K562 (cell line): Measurements from ENCODE around the gene C6orf163. TPM values are rescaled to one million over a fixed set of nuclear protein-coding genes. Genes with fewer than 3 reads are reported as not detected.

Experiments
- C11orf30 ChIP-seq: fragments of 450-650 bp; IDR thresholded peaks from 2 replicates; pipeline ENCODE4 v1.6.1; 2016; ENCODE audit warnings: low read depth, mild to moderate bottlenecking
- CCAR2 ChIP-seq: fragments of 200-400 bp; formaldehyde crosslinking; IDR thresholded peaks from 2 replicates; pipeline ENCODE4 v1.6.1; 2017; ENCODE audit warnings: mild to moderate bottlenecking, low read depth, low read length
- CTCF ChIP-seq, 3 experiments: IDR thresholded peaks in 2 of 3; conservative IDR thresholded peaks in 1 of 3; 2 replicates each; pipeline ENCODE4 v1.5.1; 2011 to 2012; ENCODE audit warnings: low read length in 3 of 3, mild to moderate bottlenecking in 3 of 3, control low read depth in 2 of 3, improper control_type of control experiment in 1 of 3, inconsistent platforms in 1 of 3, low read depth in 1 of 3, mixed read lengths in 1 of 3, moderate library complexity in 1 of 3; ENCODE audit not compliant: insufficient read depth in 2 of 3
- ELF2 ChIP-seq: fragments of 250-450 bp; sonication (Bioruptor Pico); IDR thresholded peaks from 2 replicates; pipeline ENCODE4 v1.5.0; 2021; ENCODE audit warnings: mild to moderate bottlenecking
- ESRRB ChIP-seq: fragments of 250-450 bp; sonication (Bioruptor Pico); IDR thresholded peaks from 2 replicates; pipeline ENCODE4 v1.5.0; 2020; ENCODE audit warnings: mild to moderate bottlenecking, moderate library complexity, borderline replicate concordance
- HMG20B ChIP-seq: fragments of 250-450 bp; sonication (Bioruptor Pico); IDR thresholded peaks from 2 replicates; pipeline ENCODE4 v1.5.0; 2021; ENCODE audit warnings: mild to moderate bottlenecking
- KLF10 ChIP-seq: fragments of 250-450 bp; sonication (Bioruptor Pico); IDR thresholded peaks from 2 replicates; pipeline ENCODE4 v1.6.1; 2021; ENCODE audit warnings: matching md5 sums
- NBN ChIP-seq: fragments of 450-650 bp; IDR thresholded peaks from 2 replicates; pipeline ENCODE4 v1.6.1; 2016; ENCODE audit warnings: low read depth, mild to moderate bottlenecking
- NR2C1 ChIP-seq, 2 experiments: fragments of 450-650 bp; IDR thresholded peaks; 2 replicates each; pipeline ENCODE4 v1.6.1; 2017; ENCODE audit warnings: mild to moderate bottlenecking in 2 of 2, antibody characterized with exemption in 1 of 2, inconsistent platforms in 1 of 2, missing compliant biosample characterization in 1 of 2, missing genetic modification characterization in 1 of 2
- NR4A1 ChIP-seq, 2 experiments: fragments of 250-450 bp in 1 of 2; fragments of 450-650 bp in 1 of 2; sonication (Bioruptor Pico) in 1 of 2; IDR thresholded peaks; 2 replicates each; pipeline versions ENCODE4 v1.4.0 to v1.6.1; 2016 to 2020; ENCODE audit warnings: mild to moderate bottlenecking in 2 of 2, missing compliant biosample characterization in 1 of 2, missing genetic modification characterization in 1 of 2, moderate library complexity in 1 of 2
- SAFB2 ChIP-seq: fragments of 200-400 bp; formaldehyde crosslinking; IDR thresholded peaks from 2 replicates; pipeline ENCODE4 v1.6.1; 2018; ENCODE audit warnings: borderline replicate concordance, low read length, low read depth, moderate library complexity; ENCODE audit not compliant: severe bottlenecking
- SMARCC2 ChIP-seq: fragments of 450-650 bp; IDR thresholded peaks from 2 replicates; pipeline ENCODE4 v1.6.1; 2017; ENCODE audit warnings: antibody characterized with exemption, moderate library complexity, mild to moderate bottlenecking, low read depth
- TFAP4 ChIP-seq: sonication (generic); formaldehyde crosslinking; IDR thresholded peaks from 2 replicates; pipeline ENCODE4 v1.8.0; 2022; ENCODE audit warnings: missing genetic modification reagents, mild to moderate bottlenecking, moderate library complexity, borderline replicate concordance
- TGIF2 ChIP-seq: sonication (generic); formaldehyde crosslinking; IDR thresholded peaks from 2 replicates; pipeline ENCODE4 v1.8.1; 2022; ENCODE audit warnings: mild to moderate bottlenecking, missing genetic modification reagents, moderate library complexity
- THRAP3 ChIP-seq: fragments of 450-650 bp; IDR thresholded peaks from 2 replicates; pipeline ENCODE4 v1.6.1; 2016; ENCODE audit warnings: mild to moderate bottlenecking, inconsistent platforms, borderline replicate concordance
- YBX1 ChIP-seq: fragments of 450-650 bp; IDR thresholded peaks from 2 replicates; pipeline ENCODE4 v1.7.1; 2016; ENCODE audit warnings: mild to moderate bottlenecking
- ZNF12 ChIP-seq: sonication (generic); formaldehyde crosslinking; IDR thresholded peaks from 2 replicates; pipeline ENCODE4 v1.4.0; 2020; ENCODE audit warnings: mild to moderate bottlenecking, missing genetic modification reagents
- ZNF830 ChIP-seq: fragments of 250-450 bp; sonication (Bioruptor Pico); IDR thresholded peaks from 2 replicates; pipeline ENCODE4 v1.5.0; 2021; ENCODE audit warnings: mild to moderate bottlenecking
- polyA plus RNA-seq, 8 experiments: library from polyadenylated mRNA; depleted of rRNA in 4 of 8; stranded (reverse) in 5 of 8; unstranded in 3 of 8; fragments of >200 nt; fragmentation: Nextera tagmentation in 2 of 8; fragmentation: Illumina TruSeq in 1 of 8; extraction: Ambion mirVana in 2 of 8; extraction: Trizol in 1 of 8; gene quantifications; 2 replicates each; pipeline versions ENCODE4 v1.2.1 to v1.2.3, GENCODE V29; 2011 to 2014; ENCODE audit warnings: inconsistent platforms in 1 of 8, missing spikeins in 1 of 8
- total RNA-seq, 7 experiments: library from RNA; depleted of rRNA in 6 of 7; stranded (reverse); fragments of >200 nt in 6 of 7; fragmentation: Illumina TruSeq in 2 of 7; extraction: Trizol in 2 of 7; gene quantifications; 2 replicates each; pipeline versions ENCODE4 v1.2.1 to v1.2.3, GENCODE V29; 2011 to 2021; ENCODE audit warnings: low replicate concordance in 1 of 7
- TF ChIP-seq, protein P1 (sequence below): fragments of 250-450 bp; sonication (Bioruptor Pico); IDR thresholded peaks from 2 replicates; pipeline ENCODE4 v1.4.0; 2020

C6orf163 gene
- total and polyA plus RNA-seq, 9 of the 15 experiments (the other 6 are each of a cell fraction or from before 2014, with no cell fraction given): 0.67 to 4.7 (median 1.5) TPM

- TF ChIP-seq HMG20B (no peak), KLF10 (CRISPR knock-in tag) (no peak), YBX1 (no peak), NBN (no peak), CCAR2 (no peak), ZNF12 (CRISPR knock-in tag) (0 out of 2 replicates have a peak, but pooled peaks have one; percentile 57), TGIF2 (CRISPR knock-in tag) (no peak), ESRRB (CRISPR knock-in tag) (no peak), NR4A1 (CRISPR knock-in tag; IDR thresholded peaks at IDR 0.05) (no peak), NR4A1 (tag; IDR thresholded peaks at IDR 0.05) (0 out of 2 replicates have a peak, but pooled peaks have one; percentile 5), ELF2 (CRISPR knock-in tag) (no peak), CTCF (IDR thresholded peaks at IDR 0.05 in 2 of 3, conservative IDR thresholded peaks at IDR 0.05 in 1 of 3; ENCODE audit: insufficient read depth in 2 of 3, low read depth in 1 of 3, low read length in 3 of 3) (peak in 2 of 3 experiments; percentile 13; a peak in 2 of 6 replicates), SMARCC2 (no peak), C11orf30 (no peak), ZNF830 (CRISPR knock-in tag) (0 out of 2 replicates have a peak, but pooled peaks have one; percentile 59), SAFB2 (no peak), TFAP4 (CRISPR knock-in tag) (peak; percentile 78), THRAP3 (no peak), NR2C1 (IDR thresholded peaks at IDR 0.05) (no peak), NR2C1 (tag; IDR thresholded peaks at IDR 0.05) (no peak)
- TF ChIP-seq, protein P1, sequence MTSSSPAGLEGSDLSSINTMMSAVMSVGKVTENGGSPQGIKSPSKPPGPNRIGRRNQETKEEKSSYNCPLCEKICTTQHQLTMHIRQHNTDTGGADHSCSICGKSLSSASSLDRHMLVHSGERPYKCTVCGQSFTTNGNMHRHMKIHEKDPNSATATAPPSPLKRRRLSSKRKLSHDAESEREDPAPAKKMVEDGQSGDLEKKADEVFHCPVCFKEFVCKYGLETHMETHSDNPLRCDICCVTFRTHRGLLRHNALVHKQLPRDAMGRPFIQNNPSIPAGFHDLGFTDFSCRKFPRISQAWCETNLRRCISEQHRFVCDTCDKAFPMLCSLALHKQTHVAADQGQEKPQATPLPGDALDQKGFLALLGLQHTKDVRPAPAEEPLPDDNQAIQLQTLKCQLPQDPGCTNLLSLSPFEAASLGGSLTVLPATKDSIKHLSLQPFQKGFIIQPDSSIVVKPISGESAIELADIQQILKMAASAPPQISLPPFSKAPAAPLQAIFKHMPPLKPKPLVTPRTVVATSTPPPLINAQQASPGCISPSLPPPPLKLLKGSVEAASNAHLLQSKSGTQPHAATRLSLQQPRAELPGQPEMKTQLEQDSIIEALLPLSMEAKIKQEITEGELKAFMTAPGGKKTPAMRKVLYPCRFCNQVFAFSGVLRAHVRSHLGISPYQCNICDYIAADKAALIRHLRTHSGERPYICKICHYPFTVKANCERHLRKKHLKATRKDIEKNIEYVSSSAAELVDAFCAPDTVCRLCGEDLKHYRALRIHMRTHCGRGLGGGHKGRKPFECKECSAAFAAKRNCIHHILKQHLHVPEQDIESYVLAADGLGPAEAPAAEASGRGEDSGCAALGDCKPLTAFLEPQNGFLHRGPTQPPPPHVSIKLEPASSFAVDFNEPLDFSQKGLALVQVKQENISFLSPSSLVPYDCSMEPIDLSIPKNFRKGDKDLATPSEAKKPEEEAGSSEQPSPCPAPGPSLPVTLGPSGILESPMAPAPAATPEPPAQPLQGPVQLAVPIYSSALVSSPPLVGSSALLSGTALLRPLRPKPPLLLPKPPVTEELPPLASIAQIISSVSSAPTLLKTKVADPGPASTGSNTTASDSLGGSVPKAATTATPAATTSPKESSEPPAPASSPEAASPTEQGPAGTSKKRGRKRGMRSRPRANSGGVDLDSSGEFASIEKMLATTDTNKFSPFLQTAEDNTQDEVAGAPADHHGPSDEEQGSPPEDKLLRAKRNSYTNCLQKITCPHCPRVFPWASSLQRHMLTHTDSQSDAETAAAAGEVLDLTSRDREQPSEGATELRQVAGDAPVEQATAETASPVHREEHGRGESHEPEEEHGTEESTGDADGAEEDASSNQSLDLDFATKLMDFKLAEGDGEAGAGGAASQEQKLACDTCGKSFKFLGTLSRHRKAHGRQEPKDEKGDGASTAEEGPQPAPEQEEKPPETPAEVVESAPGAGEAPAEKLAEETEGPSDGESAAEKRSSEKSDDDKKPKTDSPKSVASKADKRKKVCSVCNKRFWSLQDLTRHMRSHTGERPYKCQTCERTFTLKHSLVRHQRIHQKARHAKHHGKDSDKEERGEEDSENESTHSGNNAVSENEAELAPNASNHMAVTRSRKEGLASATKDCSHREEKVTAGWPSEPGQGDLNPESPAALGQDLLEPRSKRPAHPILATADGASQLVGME: peak; percentile 87
Measured at GRCh38 chr6:87407901-87408720, 63.5 kb downstream of the C6orf163 start, which contains the start of gene CFAP206 (continued).
